H1 (cell line): ENCODE results near the gene G2E3. TPM values are rescaled to one million over a fixed set of nuclear protein-coding genes. Genes with fewer than 3 reads are reported as not detected.

Source experiments
- CHD1 ChIP-seq: IDR thresholded peaks from 2 replicates; pipeline ENCODE4 v1.6.1; 2012; ENCODE audit warnings: low read depth, low read length, improper control_type of control experiment
- HDAC6 ChIP-seq: IDR thresholded peaks from one replicate; pipeline ENCODE4 v1.7.1; 2012; ENCODE audit warnings: low read depth, mild to moderate bottlenecking, inconsistent platforms, low read length, moderate library complexity
- MAFK ChIP-seq: IDR thresholded peaks from 2 replicates; pipeline ENCODE4 v1.6.1; 2012; ENCODE audit warnings: low read depth, mild to moderate bottlenecking, improper control_type of control experiment, low read length
- SIRT6 ChIP-seq: IDR thresholded peaks from one replicate; pipeline ENCODE4 v1.7.1; 2012; ENCODE audit warnings: low read length, inconsistent platforms
- SUZ12 ChIP-seq: fragments of 200-600 bp; sonication (generic); IDR thresholded peaks from 2 replicates; pipeline ENCODE4 v1.6.1; 2012; ENCODE audit warnings: mild to moderate bottlenecking, inconsistent platforms, low read length, moderate library complexity, mixed read lengths
- polyA plus RNA-seq, 7 experiments: library from polyadenylated mRNA; depleted of rRNA in 3 of 7; stranded (reverse) in 5 of 7; unstranded in 2 of 7; fragments of >200 nt in 5 of 7; fragments of 200-250 nt in 2 of 7; gene quantifications; 1 replicate in 5 of 7; 2 replicates in 1 of 7; 4 replicates in 1 of 7; pipeline versions ENCODE4 v1.2.1 to v1.2.3, GENCODE V29; 2011 to 2013; ENCODE audit warnings: missing spikeins in 2 of 7, mixed read lengths in 2 of 7
- total RNA-seq: library from RNA; stranded (reverse); fragmentation: NEBNext Ultra II Directional; extraction: Animal tissue kit (Norgen Biotek cat#: 25700); gene quantifications from 2 replicates; pipeline ENCODE4 v1.2.1, GENCODE V29; 2021

G2E3 gene
- total and polyA plus RNA-seq, 2 of the 8 experiments (the other 6 are each of a cell fraction or from before 2014, with no cell fraction given): 9.2 to 72.0 TPM

- TF ChIP-seq HDAC6 (no peak), SIRT6 (no peak), MAFK (no peak), SUZ12 (no peak), CHD1 (no peak)
These were observed 64.6 kb downstream of the G2E3 start (continued) for GRCh38 chr14:30623412-30624131.
